NCI-H510A (cell line): ENCODE data around the gene FRMPD4.

ENCODE experiments used
- DNase-seq: peaks from one replicate; lab custom pipeline; 2025; lab: John Stamatoyannopoulos, UW

FRMPD4 gene

GRCh38 chrX:12210971-12211370 is 72.7 kb downstream of the FRMPD4 start:
- DNase-seq = no peak

GRCh38 chrX:12223650-12224049 is 85.4 kb downstream of the FRMPD4 start:
- DNase-seq = no peak

GRCh38 chrX:12225107-12225506 is 86.8 kb downstream of the FRMPD4 start:
- DNase-seq = no peak

GRCh38 chrX:12227412-12228041 is 89.3 kb downstream of the FRMPD4 start:
- DNase-seq = no peak

DNA sequence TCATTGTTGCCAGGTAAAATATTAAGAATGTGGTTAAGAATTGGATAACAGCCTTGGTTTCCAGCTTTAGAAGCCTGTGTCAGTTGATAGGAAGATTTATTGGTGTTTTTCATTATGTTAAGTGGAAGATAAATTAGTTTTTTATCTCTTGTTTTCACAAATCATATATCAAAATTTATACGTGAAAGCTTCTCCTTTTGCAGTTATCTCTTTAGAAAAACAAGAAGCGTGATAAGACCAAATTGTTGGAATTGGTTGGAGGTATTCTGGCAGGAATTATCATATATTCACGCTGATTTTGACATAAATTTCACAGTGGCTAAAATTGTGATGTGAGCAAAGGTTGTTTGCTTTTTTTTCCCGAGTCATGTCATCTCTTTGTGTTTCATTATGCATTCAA is 90.6 kb downstream of the FRMPD4 start:
- DNase-seq = no peak

GRCh38 chrX:12229986-12230385 is 91.7 kb downstream of the FRMPD4 start:
- DNase-seq = no peak

DNA sequence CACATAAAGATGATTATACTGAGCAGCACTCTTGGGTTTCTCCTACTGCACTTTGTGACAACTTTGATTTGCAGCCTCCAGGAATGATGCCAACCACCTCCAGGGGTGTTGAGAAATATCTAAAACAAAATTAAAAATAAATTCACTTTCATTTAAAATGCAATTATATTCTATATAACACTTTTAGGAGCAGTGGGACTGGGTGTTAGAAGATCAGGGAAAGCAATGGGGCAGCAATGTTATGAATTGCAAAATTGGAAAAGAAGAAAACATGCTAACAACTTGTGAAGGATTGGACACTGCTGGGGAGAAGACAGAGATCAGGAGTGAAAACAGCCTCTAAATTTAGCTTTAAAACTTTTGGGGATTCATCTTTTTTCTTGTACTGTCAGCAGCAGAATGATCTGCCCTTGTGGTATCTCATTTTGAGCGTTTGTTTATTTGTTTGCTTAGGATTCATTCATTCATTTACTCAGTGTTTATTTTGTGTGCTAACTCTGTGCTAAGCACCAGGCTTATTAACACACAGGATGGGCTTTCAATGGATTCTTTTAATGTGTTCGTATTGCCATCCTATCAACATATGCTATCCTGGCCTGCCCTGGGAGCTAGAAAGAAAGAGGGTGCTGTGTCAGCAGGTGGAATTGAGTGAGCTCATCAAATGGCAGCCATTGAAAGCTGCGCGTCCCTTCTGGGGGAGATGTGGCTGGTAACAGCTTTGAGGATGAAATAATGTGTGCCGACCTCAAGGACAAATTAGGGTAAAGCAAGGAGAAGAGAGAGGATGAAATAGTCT is 96.5 kb downstream of the FRMPD4 start:
- no peak for DNase-seq

GRCh38 chrX:12236156-12236555 is 97.9 kb downstream of the FRMPD4 start:
- DNase-seq = no peak

- no peak for DNase-seq
Observed at GRCh38 chrX:12237131-12237530, 98.9 kb downstream of the FRMPD4 start.

DNA sequence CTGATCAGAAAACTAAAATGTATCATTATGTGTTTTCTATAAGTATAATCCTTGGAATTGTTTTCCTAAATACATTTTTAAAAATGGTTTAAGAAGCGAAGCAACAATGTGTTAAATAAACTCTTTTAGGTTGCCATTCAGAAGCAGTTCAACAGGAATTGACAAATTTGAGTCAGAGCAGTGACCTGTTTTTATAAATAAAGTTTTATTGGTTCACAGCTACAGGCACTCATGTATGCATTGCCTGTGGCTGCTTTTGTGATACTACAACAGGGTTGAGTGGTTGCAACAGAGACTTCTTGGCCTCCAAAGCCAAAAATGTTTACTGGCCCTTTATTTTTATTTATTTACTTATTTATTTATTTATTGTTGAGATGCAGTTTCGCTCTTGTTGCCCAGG is 99.5 kb downstream of the FRMPD4 start:
- DNase-seq = no peak

DNA sequence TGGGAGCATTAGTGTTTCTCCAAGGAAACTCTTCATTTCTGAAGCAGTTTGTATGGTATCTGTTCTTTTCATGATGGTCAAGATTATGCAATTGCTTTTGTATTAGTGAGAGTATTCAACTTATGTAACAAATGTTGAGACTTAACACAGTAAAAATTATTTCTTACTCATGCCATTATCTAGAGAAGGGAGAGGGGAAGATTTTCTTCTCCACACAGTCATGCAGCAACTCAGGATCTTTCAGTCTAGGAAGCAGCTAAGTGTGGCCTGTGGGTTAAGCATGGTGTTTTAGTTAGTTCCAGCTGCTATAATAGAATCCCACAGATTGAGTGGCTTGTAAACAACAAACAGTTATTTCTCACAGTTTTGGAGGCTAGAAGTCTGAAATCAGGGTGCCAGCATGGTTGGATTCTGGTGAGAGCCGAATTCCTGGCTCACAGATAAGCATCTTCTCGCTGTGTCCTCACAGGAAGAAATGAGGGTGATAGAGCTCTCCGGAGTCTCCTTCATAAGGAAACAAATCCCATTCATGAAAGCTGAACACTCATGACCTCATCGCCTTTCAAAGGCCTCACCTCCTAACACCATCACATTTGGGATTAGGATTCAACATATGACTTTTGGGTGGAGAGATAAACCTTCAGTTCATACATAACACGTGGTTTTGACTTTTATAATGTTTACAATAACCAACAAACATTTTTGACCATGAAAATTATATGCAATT is 101.2 kb downstream of the FRMPD4 start:
- no peak for DNase-seq

- DNase-seq = no peak
Observed at GRCh38 chrX:12240491-12240890, 102.2 kb downstream of the FRMPD4 start.

DNA sequence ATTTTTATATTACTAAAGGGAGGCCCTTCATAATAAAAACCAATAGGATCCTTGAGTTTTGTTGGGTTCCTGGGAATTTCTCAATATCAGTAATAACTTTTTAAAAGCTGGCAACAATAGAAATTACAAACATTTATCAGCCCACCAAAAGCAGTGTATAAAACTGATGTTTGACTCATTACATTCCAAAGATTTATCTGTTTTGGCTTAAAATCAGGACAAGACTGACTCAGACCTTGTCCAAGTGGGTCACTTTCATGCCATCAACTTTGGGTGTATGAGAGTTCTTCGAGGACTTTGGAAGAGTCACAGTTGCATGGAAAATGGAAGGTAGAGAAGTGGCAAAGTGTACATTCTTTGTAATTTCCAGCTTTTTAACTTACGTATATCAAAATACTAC is 102.8 kb downstream of the FRMPD4 start:
- no peak for DNase-seq

- DNase-seq = no peak
Observed at GRCh38 chrX:12245650-12246645, 107.7 kb downstream of the FRMPD4 start.

DNA sequence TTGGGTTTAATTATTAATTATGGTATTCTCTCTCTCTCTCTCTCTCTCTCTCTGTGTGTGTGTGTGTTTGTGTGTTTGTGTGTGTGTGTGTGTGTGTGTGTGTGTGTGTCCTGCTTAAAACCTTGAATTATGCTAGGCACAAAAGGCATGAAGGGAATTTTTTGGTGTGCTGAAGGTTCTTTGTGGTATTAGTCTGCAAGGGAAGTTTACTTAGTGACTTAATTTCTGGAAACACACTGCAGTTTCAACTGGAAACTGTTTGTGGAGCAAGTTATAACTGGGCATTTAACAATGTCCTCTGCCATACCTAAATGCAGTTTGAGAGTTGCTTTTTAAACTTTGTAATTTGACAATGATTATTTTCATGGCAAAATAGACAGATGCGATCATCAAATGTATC is 111.7 kb downstream of the FRMPD4 start:
- no peak for DNase-seq

DNA sequence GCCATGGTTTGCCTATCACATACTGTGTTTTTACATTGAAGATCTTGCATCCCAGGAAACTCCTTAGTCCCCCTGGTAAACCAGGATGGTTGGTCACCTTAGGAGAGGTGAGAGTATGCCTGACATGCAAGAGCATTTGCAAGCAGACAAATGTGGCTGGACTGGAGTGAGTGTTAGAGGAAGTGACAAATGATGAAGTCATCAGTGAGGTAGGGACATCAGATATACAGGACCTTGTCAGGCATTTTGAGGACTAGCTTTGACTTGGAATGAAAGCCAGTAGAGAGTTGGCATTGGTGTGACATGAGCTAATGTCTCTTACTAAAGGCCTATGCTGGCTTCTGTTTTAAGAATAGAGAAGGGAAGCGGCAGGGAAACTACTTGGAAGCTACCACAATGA is 124.9 kb downstream of the FRMPD4 start:
- no peak for DNase-seq

- no peak for DNase-seq
Observed at GRCh38 chrX:12269484-12269883, 131.2 kb downstream of the FRMPD4 start.

DNA sequence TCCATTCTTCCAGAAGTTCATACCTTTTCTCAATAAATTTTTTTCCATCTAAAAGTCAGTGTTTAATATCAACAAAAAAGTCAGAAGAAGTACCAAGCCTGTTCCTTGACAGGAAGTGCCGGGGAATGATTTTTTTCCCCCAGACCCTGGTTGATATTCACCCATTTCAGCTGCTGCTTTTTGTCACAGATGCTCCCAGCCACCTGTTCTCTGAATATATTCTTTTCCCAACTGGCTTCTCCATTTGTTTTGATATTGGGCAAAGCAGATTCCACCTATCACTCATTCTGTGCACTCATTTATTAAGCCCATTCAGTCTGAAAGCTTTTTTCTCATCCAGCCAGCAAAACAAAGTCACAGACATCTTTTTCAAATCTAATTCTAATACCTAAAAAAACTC is 139.9 kb downstream of the FRMPD4 start:
- no peak for DNase-seq

- DNase-seq = no peak
Observed at GRCh38 chrX:12282991-12283390, 144.7 kb downstream of the FRMPD4 start.

DNA sequence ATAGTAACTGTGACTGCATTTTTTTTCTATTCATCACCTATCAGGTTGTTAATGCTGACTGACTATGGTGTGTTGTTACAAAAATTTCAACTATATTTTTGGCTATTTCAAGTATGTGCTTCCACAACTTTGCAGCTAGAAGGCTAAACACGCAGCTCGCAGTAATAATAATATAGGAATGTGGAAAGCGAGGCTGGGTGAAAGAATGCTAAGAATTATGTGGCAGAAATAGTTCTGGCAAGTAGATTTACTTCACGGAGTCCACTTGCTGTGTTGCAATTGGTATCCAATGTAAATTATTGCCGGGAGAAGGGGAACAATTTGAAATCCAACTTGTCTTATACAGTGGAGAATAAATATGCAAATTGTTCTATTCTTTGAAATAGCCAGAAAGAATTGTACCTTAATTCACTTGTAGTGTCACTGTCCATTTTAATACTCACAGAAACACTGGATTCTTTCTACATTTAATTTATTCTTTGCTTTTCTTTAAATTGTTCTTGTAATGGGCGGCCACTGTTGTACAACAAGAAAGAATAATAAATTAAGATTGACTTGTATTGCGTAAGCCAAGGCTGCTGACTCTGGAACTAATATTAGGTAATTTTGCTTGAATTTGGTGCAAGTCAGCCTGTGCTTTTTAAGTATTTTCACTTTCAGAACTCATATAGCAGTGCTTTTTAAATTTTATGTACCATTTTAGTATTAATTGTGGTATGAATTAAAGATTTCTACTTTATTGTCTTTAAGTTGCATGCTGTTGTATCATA is 154.9 kb downstream of the FRMPD4 start:
- no peak for DNase-seq

GRCh38 chrX:12297353-12297752 is 159.1 kb downstream of the FRMPD4 start:
- DNase-seq = no peak
